ENCODE measurements around the gene TTC13.
"Not testable (repeated sequence)": the region's sequence is repeated elsewhere in the genome, so short reads cannot be mapped to it uniquely, and the experiment has no call there.

Gene TTC13

DNA sequence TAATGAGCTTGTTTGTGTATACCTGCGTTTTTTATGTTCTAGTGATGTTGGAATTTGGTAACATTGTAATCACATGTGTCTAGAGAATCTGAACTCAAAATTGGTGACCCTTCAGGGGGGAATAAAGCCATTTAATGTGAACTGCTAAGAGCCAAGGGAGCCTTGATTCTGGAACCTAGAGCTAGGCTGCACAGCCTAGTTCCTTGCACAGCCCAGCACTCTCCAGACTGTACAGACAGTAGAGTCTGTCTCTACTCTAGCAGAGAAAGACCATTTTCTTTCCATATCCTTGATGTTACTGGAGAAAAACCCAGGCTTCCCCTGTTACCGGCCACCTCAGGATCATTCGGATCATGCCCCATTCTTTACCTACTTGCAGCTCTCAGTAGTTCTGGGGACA lies 8.8 kb upstream of the TTC13 start:
- no peak for DNase-seq (ENCODE audit: low read depth in 1 of 2, low spot score in 1 of 2)

DNA sequence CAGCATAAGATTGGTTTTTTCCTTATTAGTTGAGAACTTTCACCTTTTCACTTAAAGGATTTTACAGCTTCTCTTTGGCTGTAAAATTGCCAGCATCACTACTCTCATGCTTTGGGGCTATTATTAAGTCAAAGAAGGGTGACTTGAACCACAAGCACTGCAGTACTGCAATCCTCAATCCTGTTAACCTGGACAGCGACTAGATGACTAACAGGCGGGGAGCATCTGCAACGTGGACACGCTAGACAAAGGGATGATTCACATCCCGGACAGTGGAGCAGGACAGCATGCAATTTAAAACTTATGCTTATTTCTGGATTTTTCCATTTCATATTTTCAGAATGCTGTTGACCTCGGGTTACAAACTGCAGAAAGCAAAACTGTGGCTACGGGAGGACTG lies 8.3 kb upstream of the TTC13 start:
- no peak for DNase-seq (ENCODE audit: low read depth in 1 of 2, low spot score in 1 of 2)

DNA sequence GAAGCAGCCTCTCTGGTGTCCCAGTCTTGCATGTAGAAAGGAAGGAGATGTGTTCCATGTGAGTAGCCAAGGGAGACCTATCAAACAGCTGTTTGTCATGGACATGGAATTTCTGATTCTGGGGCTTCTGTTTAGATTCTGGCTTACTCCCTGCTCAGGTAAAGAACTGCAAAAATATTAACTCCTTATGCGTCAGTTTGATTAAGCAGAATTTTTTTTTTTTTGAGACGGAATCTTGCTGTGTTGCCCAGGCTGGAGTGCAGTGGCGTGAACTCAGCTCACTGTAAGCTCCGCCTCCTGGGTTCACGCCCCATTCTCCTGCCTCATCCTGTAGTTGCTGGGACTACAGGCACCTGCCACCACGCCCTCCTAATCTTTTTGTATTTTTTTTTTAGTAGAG lies 7.0 kb upstream of the TTC13 start:
- no peak for DNase-seq (ENCODE audit: low read depth in 1 of 2, low spot score in 1 of 2)

DNA sequence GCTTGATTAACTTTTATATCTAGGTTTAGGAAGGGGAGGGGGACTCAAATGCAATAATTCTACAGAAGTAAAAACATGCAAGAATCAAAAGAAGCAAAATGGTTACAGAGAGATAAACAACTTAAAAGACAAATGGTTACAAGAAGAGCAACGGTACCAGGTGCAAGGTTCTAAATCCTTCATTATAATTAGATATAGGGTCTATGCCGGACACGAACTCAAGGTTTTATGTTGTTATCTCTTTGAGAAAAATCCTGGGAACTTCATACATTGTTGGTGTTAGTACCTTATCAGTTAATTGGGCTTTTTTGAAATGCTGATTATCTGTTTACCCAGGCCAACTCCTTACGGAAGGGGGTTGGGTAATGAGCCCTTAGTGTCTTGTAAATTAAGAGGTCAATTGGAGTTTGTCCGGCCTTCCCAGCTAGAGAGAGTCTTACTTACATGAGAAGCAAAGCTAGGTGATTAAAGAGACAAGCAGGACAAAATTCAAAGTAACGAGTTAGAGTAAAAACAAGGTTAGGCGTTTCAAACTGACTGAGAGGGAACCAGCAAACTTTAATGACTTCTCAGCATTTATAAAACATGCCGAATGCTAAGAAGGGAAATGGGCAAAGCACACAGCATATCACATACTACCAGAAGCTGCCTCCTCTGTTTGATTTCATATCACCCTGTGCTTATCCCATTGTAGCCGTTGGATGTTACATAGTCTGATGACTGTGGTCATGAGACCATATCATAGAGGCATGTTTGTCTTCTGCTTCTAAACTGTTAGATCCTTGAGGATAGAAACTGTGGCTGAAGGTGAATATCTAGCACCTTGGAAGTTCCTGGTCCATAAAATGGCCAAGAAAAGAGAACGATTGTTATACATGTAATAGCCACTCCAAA lies 6.2 kb upstream of the TTC13 start:
- not testable (repeated sequence) for DNase-seq (ENCODE audit: low read depth in 1 of 2, low spot score in 1 of 2)

DNA sequence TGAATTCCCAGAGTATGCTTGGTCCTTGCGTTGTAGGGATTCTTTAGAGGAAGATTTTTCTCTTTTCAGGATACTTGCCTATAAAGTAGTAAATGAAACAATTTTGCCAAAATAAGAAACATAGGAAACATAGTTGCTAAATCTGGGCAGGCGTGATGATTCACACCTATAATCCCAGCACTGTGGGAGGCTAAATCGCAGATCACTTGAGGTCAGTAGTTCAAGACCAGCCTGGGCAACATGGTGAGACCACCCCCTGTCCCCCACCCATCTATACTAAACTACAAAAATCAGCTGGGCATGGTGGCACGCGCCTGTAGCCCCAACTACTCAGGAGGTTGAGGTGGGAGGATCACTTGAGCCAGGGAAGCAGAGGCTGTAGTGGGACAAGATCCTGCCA lies 5.2 kb upstream of the TTC13 start:
- DNase-seq (ENCODE audit: low read depth in 1 of 2, low spot score in 1 of 2): no peak

DNA sequence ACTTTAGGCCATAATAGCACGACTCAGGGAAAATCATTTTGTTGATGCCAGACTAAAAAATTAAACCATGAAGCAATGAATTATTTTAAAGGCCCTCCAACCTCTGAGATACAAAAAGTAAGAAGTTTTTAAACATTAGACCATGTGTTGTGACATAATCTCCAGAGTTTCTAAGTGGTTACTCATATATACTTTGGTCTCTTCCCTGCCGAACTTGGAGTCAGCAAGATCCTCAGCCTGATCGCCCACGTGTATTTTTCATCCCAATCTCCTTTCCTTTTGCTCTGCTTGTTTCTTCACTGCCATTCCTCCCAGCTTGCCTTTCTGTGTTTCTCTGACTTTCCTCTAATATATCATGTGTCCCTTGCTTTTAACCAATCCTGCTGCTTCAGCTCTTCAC lies 4.0 kb upstream of the TTC13 start:
- no peak for DNase-seq (ENCODE audit: low read depth in 1 of 2, low spot score in 1 of 2)

DNA sequence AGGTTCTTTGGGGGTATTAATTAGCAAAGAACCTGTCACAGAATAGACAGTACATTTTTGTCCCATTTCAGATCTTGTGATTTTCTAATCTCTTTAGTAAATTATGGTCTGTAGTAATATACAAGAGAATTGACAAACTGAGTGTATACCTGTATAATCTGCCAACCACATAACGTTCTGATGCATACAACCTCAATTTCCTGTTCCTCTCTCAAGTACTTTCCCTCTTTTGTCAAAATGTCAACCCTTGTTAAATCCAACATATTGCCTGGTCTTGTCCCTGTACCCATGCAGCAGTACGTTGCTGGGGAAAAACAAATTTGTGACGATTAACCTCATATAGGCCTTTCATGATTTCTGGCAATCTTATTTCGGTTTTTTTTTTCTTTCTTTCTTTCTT lies 1.3 kb upstream of the TTC13 start:
- no peak for DNase-seq (ENCODE audit: low read depth in 1 of 2, low spot score in 1 of 2)

DNA sequence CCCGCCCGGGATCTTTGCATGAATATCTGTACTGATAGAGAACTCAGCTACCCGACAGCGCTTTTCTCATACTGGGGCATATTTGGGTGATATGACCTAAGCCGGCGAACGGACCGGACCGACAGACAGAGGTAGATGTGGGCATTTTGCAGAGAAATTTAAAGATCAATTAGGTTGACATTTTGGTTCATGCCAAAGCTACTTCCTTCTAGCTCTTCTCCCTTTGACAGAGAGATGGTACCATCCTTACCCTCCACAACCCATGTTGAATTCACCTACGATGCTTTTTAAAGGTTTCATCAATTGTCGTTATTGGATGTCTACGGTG lies 692 bp upstream of the TTC13 start:
- no peak for DNase-seq (ENCODE audit: low read depth in 1 of 2, low spot score in 1 of 2)

DNA sequence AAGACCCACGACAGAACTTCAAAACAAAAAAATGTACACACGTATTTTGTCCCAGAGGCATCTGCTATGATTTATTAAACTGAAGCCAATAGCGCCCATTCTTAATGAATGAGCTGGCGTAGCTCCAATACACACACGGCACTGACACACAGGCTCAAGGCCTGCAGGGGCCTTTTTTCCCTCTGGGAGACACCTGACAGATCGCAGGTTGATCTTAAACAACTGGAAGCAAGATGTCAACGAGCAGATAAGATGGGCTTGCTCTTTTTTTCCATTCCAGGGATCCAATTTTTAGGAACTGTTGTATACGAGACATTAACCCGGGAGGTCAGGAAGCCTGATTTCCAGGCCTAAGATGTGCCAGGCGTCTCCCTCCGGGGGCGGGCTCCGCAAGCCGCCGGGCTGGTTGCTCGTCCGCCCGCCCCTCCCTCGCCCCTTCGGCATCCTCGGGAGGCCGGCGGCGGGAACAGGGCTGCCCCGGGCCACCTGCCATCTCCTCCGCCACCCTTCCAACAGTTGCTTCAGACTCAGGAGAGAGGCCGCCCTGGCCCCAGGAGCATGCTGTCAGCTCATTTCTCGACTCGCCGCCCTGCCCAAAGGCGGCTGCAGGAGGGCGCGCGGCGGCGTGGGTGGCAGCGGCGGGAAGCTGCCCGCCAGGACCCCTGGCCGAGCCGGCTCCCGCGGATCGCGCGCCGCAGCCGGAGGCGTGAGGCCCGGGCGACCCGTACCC lies 735 bp downstream of the TTC13 start:
- no peak for DNase-seq (ENCODE audit: low read depth in 1 of 2, low spot score in 1 of 2)

DNA sequence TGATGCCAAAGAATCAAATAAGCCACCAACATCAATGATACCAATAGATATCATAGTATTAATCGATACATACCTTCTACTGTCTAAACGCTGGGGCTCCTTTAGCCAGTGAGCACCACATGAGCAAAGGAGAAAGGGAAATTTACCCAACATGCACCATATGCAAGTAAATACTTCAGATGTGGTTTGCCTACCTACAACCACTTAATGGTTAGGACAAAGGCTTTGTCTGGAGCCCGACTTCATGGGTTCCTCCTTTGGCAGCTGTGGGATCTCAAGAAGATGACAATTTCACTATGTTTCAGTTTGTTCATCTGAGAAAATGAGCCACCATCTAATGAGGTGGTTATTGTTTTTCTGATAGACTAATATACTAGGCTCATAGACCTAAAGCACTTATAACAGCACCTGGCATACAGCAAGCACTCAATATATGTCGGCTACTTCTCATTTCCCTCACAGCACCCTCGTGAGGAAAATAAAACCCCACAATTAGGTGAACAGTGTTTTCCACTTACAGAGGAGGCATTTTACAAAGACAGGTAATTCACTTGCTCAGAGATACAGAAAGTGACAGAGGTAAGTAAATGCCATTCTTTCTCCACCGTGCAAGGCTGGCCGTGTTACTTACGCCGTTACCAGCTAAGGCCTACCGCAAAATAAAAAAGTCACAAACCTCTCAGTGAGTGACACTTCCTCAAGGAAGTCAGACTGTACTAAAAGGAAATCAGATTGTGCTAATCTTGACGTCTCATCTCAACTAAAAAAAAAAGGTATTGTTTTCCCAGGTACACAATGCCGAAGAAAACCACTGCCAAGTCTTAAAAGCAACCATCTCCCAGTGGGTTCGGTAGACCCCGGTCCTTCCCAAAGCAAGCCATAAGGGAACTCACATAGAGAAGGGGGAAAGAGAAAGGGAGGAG lies 1.6 kb downstream of the TTC13 start:
- peak in 1 of 2 donors; percentile 8 for DNase-seq (ENCODE audit: low read depth in 1 of 2, low spot score in 1 of 2)

DNA sequence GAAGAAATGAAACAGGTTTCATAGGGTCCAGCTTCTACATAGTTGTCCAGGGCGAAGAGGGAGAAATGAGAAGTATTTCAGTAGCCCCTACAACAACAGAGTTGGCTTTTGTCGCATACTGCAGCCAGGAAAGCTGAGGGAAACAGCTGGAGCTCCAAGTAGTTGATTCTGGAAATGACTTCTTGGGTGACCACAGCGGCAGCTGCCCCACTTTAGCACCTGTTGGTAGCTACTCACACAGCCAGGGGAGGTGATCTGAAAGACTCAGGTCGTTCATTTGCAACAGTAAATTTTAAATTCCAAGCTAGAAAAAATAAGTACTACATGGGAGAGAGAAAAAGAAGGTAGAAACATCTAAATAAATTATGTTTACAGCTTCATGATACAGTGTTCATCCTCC lies 2.3 kb downstream of the TTC13 start:
- no peak for DNase-seq (ENCODE audit: low read depth in 1 of 2, low spot score in 1 of 2)

DNA sequence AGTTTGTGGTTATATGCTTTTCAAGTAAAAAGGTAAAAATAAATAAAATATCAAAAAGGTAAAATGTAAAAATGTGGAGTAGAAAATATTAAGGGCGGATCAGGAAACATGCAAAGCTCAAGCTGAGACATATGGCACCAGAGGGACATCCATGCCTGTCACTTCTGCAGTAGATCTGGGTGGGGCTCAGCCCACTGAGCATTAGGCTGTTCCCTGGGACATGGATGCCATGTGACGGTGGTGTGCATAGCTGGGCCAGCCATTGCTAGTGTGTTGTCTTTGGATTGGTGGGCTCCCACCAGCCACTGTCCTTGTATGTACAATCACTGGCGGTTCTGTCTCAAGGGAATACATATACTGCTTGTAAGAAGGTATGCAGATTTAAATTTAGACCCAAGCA lies 3.0 kb downstream of the TTC13 start:
- no peak for DNase-seq (ENCODE audit: low read depth in 1 of 2, low spot score in 1 of 2)

DNA sequence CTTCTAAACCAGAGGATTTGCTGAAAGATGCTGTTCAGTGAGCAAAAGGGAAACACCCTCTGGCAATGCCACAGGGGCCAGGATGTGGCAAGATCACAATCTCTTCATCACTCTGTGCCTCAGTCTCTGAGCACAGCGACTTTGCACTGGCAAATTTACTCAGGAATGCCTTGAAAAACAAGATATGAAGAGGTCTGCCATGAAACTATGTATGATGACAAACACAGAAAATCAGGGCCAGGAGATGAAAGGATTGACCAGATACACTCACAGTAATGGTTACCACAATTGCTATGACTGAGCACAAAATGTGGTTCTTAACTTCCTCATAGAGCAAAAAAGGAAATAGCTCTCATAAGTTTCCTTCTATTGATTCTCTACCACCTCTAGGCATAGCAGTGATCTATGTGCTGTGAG lies 5.8 kb downstream of the TTC13 start:
- DNase-seq (ENCODE audit: low read depth in 1 of 2, low spot score in 1 of 2): peak in 1 of 2 donors; percentile 21

DNA sequence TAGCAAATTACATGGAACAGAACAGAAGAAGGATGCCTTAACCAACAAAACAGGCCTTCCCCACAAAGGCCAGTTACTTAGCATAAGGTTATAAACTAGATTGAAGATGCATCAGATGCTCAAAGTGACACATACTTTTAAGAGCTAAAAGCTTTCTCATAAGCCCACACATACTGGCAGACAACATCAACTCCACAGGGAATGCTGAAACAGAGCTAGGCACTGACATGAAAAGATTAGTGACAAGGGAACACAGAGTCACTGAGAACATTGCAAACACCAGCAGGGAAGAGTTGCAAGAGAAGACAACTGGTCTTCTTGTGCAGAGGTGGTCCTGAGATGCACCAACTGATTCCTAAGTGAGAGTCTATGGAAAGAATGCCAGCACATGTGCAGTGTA lies 6.9 kb downstream of the TTC13 start:
- DNase-seq (ENCODE audit: low read depth in 1 of 2, low spot score in 1 of 2): no peak

DNA sequence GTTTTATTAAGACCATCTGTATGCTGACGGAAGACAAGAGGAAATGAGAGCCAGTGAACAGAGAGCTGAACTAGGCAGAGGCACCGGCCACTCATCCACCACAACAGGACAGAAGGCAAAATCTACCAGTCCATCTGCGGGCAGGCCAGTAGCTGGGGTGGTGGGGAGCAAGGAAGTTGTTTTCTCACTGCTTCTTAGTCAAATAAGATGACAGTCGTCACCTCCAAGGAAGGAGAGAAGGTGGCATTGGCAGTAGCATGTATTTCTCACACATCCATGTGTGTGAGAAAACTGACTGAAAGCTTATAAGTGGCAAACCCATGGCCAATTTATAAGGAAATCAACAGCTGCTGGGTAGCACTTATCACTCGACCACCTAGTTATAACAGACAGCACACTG lies 8.2 kb downstream of the TTC13 start:
- DNase-seq (ENCODE audit: low read depth in 1 of 2, low spot score in 1 of 2): no peak

DNA sequence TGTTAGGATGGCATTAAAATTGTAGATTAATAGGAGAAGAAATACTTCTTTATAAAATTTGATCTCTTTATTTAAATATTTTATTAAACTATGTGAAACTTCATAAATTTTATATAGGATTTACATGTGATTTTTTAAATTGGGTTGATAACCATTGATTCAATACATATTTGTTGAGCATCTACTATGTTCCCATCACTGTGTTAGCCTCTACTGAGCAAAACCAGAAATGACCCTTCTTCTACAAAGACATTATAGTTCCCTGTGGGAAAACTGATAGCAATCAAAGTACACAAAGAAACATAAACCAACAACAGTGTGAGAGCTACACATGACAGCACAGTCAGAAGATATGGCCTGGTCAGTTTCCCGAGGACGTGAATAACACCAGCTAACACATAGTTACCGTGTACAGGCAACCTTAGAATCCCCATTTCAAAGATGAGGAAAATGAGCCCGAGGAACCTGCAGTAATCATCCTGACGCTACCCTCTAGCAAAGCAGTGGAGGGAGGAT lies 12.2 kb downstream of the TTC13 start:
- DNase-seq (ENCODE audit: low read depth in 1 of 2, low spot score in 1 of 2): no peak

DNA sequence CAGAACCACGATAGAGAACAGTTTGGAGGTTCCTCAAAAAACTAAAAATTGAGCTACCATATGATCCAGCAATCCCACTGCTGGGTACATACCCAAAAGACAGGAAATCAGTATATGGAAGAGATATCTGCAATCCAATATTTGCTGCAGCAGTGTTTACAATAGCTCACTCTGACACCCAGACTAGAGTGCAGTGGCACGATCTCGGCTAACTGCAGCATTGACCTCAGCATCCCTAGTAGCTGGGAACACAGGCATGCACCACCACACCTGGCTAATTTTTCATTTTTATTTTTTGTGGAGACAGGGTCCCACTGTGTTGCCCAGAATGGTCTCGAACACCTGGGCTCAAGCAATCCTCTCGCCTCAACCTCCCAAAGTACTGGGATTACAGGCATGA lies 13.1 kb downstream of the TTC13 start:
- no peak for DNase-seq (ENCODE audit: low read depth in 1 of 2, low spot score in 1 of 2)

DNA sequence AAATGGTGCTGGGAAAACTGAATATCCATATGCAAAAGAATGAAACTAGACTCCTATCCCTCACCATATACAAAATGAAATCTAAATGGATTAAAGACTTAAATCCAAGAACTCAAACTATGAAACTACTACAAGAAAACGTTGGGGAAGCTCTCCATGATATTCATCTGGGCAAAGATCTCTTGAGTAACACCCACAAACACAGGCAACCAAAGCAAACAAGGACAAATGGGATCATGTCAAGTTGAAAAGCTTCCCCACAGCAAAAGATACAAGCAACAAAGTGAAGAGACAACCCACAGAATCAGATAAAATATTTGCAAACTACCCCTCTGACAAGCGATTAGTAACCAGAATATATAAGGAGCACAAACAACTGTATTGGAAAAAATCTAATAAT lies 13.8 kb downstream of the TTC13 start:
- DNase-seq (ENCODE audit: low read depth in 1 of 2, low spot score in 1 of 2): no peak

DNA sequence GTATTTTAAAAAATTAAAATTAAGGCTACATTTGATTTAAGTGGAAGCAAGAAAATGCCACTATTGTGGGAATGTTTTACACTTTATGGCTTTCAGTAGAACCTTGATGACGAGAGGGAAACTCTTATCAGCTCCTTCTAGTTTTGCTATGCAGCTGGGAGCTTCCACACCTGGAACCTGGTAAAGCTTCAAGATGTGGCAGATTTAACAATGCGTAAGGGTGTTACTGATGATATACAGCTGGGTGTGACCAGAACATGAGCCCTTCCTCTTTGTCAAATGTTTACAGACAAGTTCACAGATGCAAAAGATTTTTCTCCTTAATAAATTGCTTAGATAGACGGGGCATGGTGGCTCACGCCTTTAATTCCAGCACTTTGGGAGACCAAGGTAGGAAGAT lies 20.3 kb downstream of the TTC13 start:
- no peak for DNase-seq (ENCODE audit: low read depth in 1 of 2, low spot score in 1 of 2)

DNA sequence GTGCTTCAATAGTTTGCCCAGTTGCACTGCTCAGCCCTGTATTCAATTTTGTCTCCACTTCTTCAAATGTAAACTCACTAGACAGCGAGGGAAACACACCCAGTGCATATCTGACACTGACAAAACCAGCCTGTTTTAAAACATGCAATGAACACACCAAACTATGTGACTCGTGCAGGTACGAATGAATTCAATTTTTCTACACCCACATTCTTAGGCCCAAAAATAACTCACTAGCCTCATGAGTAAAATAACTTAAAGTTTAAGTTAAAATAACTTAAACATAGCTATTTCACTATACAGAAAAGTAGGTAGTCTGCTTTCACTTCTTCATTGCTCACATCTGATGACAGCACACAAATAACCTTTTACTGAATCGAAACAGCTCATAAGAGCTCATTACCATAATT lies 21.1 kb downstream of the TTC13 start:
- no peak for DNase-seq (ENCODE audit: low read depth in 1 of 2, low spot score in 1 of 2)

DNA sequence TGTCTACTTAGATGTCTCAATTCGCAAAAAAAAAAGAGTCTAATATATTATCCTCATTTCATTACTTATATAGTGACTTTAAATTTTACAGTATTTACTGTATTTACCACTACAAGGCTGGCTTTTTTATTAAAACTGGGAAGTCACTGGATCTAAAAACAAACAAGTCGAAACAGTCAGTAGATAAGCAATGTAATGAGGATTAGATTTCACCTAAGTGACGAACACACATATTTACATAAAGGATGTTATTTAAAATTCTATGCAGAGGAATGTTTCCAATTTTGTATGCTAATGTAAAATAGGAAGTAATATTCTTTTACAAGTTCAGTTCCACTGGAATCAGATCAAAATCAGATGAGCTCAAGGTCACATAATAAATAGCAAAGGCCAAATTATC lies 28.3 kb downstream of the TTC13 start:
- DNase-seq (ENCODE audit: low read depth in 1 of 2, low spot score in 1 of 2): no peak

Data from stimulated activated CD4-positive, alpha-beta T cell treated with anti-CD3 and anti-CD28 coated beads, Interleukin-15, amount 100 ng/mL, for 1 hour (primary cell).